Measurements from ENCODE around the gene PIGW. TPM values are rescaled to one million over a fixed set of nuclear protein-coding genes. Genes with fewer than 3 reads are reported as not detected.

Gene PIGW
- total and polyA plus RNA-seq, 10 of the 15 experiments (the other 5 are each of a cell fraction or from before 2014, with no cell fraction given) = 6.0 to 31.5 (median 13.8) TPM

GRCh38 chr17:36575028-36575427 lies 40.2 kb downstream of the PIGW start (continued):
- TF ChIP-seq NKRF (conservative IDR thresholded peaks at IDR 0.05) (no peak), ZNF622 (IDR thresholded peaks at IDR 0.05) (no peak), NBN (IDR thresholded peaks at IDR 0.05) (no peak)

GRCh38 chr17:36576793-36577192 lies 42.0 kb downstream of the PIGW start:
- Histone ChIP-seq H3K27ac (ENCODE audit: control insufficient read depth, insufficient read depth) (no peak overlapping the region), H4K20me1 (ENCODE audit: control insufficient read depth, insufficient read depth) (no peaks in the 10 kb centered on the region; the same call in 1 of the 2 replicates), H3K4me2 (ENCODE audit: control insufficient read depth, insufficient read depth) (no peak overlapping the region), H3K27me3 (replicated peaks in 1 of 2; ENCODE audit: control insufficient read depth in 2 of 2, insufficient read depth in 2 of 2, low read length in 1 of 2) (no peaks in the 10 kb centered on the region), H3K4me3 (no peak overlapping the region), H3K36me3 (ENCODE audit: control insufficient read depth in 2 of 2, insufficient read depth in 2 of 2, low read length in 1 of 2) (peaks cover 6 to 10% of the 10 kb centered on the region in 2 experiments), H3K4me1 (ENCODE audit: control insufficient read depth, insufficient read depth, low read length) (no peaks in the 10 kb centered on the region), H2AFZ (ENCODE audit: control insufficient read depth, low read depth, low read length) (no peak overlapping the region), H3K9ac (ENCODE audit: control insufficient read depth, insufficient read depth, low read length) (no peak overlapping the region), H3K9me3 (replicated peaks; ENCODE audit: control insufficient read depth, insufficient read depth, low read length) (no peaks in the 10 kb centered on the region), H3K79me2 (ENCODE audit: control insufficient read depth, insufficient read depth, low read length) (no peaks in the 10 kb centered on the region; the same call in 1 of the 2 replicates)
- in situ Hi-C loops (cut with MboI) (no loop called here), intact Hi-C loops (cut with micrococcal nuclease; ENCODE audit: unreplicated experiment) (no loop called here)
- TF ChIP-seq CHD4 (IDR thresholded peaks at IDR 0.05) (no peak), IRF4 (IDR thresholded peaks at IDR 0.05; ENCODE audit: low read depth, low read length) (no peak), RB1 (IDR thresholded peaks at IDR 0.05; ENCODE audit: borderline replicate concordance) (no peak), E4F1 (IDR thresholded peaks at IDR 0.05; ENCODE audit: borderline replicate concordance, partially characterized antibody) (no peak), SP1 (IDR thresholded peaks at IDR 0.05; ENCODE audit: low read depth, low read length) (no peak), POLR2A (IDR thresholded peaks at IDR 0.05; ENCODE audit: low read depth, low read length) (no peak), POLR2AphosphoS2 (IDR thresholded peaks at IDR 0.05; ENCODE audit: low read depth, low read length) (no peak), YY1 (IDR thresholded peaks at IDR 0.05; ENCODE audit: low read depth, low read length) (no peak), PRDM15 (CRISPR knock-in tag; IDR thresholded peaks at IDR 0.05) (no peak), NFYB (IDR thresholded peaks at IDR 0.05; ENCODE audit: insufficient read depth, low read depth, low read length) (no peak), GATAD2B (conservative IDR thresholded peaks at IDR 0.05; ENCODE audit: low read depth) (no peak), ZZZ3 (IDR thresholded peaks at IDR 0.05; ENCODE audit: control insufficient read depth, insufficient read length, low read depth) (no peak)
- CTCF ChIA-PET = no interaction called here
- 97% methylated on average over 2 of the region's 2 CpGs for WGBS (ENCODE audit: insufficient coverage, insufficient replicate concordance, low lambda C conversion rate, missing lambda C conversion rate)
- RAD21 ChIA-PET (ENCODE audit: unreplicated experiment) = no interaction called here
- DNase-seq (ENCODE audit: low read depth, low spot score) (no peak), ATAC-seq (no peak), FAIRE-seq (no peak)
- POLR2A ChIA-PET = no interaction called here
- no TSS peak for BruUV-seq (replicated peaks)
- SMC1A ChIA-PET (ENCODE audit: uncharacterized antibody, unreplicated experiment) = interaction anchor here (1.1 kb wide), 1 partner anchor 11 kb away, joined by 3 read pairs; no protein-coding TSS in a partner anchor
